CD4-positive, alpha-beta T cell treated with Interleukin-1 beta for 1 hour (primary cell): Measurements from ENCODE around the gene HES2.
"Not testable (repeated sequence)": the region's sequence is repeated elsewhere in the genome, so short reads cannot be mapped to it uniquely, and the experiment has no call there.

Experiments
- DNase-seq, 2 donors: peaks; one replicate each; pipeline ENCODE4 v3.0.0-alpha.2; 2020 to 2022

The HES2 gene

GRCh38 chr1:6416295-6416656 lies 3.4 kb downstream of the HES2 start:
- DNase-seq, result no peak

GRCh38 chr1:6414881-6415626 lies 4.7 kb downstream of the HES2 start:
- DNase-seq, result no peak

GRCh38 chr1:6414443-6414844 lies 5.3 kb downstream of the HES2 start:
- DNase-seq, result peak in 1 of 2 donors; percentile 35

- DNase-seq, result no peak
Measured at GRCh38 chr1:6412896-6413295, 6.8 kb downstream of the HES2 start.

- DNase-seq, result no peak
Measured at GRCh38 chr1:6410248-6410893, 9.3 kb downstream of the HES2 start.

GRCh38 chr1:6409733-6410132 lies 10.0 kb downstream of the HES2 start:
- DNase-seq, result no peak

GRCh38 chr1:6409053-6409452 lies 10.7 kb downstream of the HES2 start:
- no peak for DNase-seq

GRCh38 chr1:6408023-6408422 lies 11.7 kb downstream of the HES2 start:
- no peak for DNase-seq

GRCh38 chr1:6401673-6402072 lies 18.0 kb downstream of the HES2 start:
- DNase-seq, result peak in 1 of 2 donors; percentile 56

GRCh38 chr1:6399294-6399693 lies 20.4 kb downstream of the HES2 start:
- DNase-seq, result no peak

GRCh38 chr1:6397844-6398441 lies 21.8 kb downstream of the HES2 start:
- no peak for DNase-seq

- DNase-seq, result no peak
Measured at GRCh38 chr1:6396998-6397397, 22.7 kb downstream of the HES2 start.

- DNase-seq, result not testable (repeated sequence)
Measured at GRCh38 chr1:6395781-6396244, 23.9 kb downstream of the HES2 start.

- not testable (repeated sequence) for DNase-seq
Measured at GRCh38 chr1:6395130-6395529, 24.6 kb downstream of the HES2 start.

GRCh38 chr1:6393400-6394187 lies 26.1 kb downstream of the HES2 start, which contains the start of gene ACOT7:
ACOT7 (minus strand) TSS chr1:6393767; CDS start chr1:6393399, 368 bp downstream.
- DNase-seq, result peak; percentile 89 to 92

- DNase-seq, result no peak
Measured at GRCh38 chr1:6392809-6393399, 26.8 kb downstream of the HES2 start.

GRCh38 chr1:6391951-6392808 lies 27.5 kb downstream of the HES2 start:
- DNase-seq, result no peak

- DNase-seq, result no peak
Measured at GRCh38 chr1:6389971-6390370, 29.7 kb downstream of the HES2 start.

GRCh38 chr1:6386371-6386949 lies 33.3 kb downstream of the HES2 start:
- no peak for DNase-seq

- DNase-seq, result no peak
Measured at GRCh38 chr1:6385488-6386191, 34.1 kb downstream of the HES2 start.

GRCh38 chr1:6384962-6385361 lies 34.8 kb downstream of the HES2 start:
- DNase-seq, result no peak
